K562 (cell line): ENCODE measurements around the gene PPIA. TPM values are rescaled to one million over a fixed set of nuclear protein-coding genes. Genes with fewer than 3 reads are reported as not detected.

Source experiments
- CBFA2T3 ChIP-seq: fragments of 450-650 bp; IDR thresholded peaks from 2 replicates; pipeline ENCODE4 v1.6.1; 2017
- CREBBP ChIP-seq: IDR thresholded peaks from one replicate; pipeline ENCODE4 v1.6.1; 2012; ENCODE audit warnings: low read depth, mild to moderate bottlenecking, control low read depth, inconsistent platforms, low read length
- DACH1 ChIP-seq: fragments of 450-650 bp; IDR thresholded peaks from 2 replicates; pipeline ENCODE4 v1.6.1; 2018; ENCODE audit not compliant: partially characterized antibody
- ESRRB ChIP-seq: fragments of 250-450 bp; sonication (Bioruptor Pico); IDR thresholded peaks from 2 replicates; pipeline ENCODE4 v1.5.0; 2020; ENCODE audit warnings: mild to moderate bottlenecking, moderate library complexity, borderline replicate concordance
- FIP1L1 ChIP-seq: fragments of 200-400 bp; formaldehyde crosslinking; IDR thresholded peaks from 2 replicates; pipeline ENCODE4 v1.6.1; 2018; ENCODE audit warnings: mild to moderate bottlenecking, low read depth, low read length; ENCODE audit not compliant: poor library complexity, severe bottlenecking
- HMGN3 ChIP-seq: IDR thresholded peaks from 2 replicates; pipeline ENCODE4 v1.6.1; 2011; ENCODE audit warnings: borderline replicate concordance, low read depth, mild to moderate bottlenecking, mixed read lengths, low read length; ENCODE audit not compliant: insufficient read length; ENCODE audit errors: extremely low read depth
- HOMEZ ChIP-seq: fragments of 250-450 bp; sonication (Bioruptor Pico); IDR thresholded peaks from 2 replicates; pipeline ENCODE4 v1.4.0; 2020; ENCODE audit warnings: mild to moderate bottlenecking, moderate library complexity
- JUN ChIP-seq, 2 experiments: sonication (generic) in 1 of 2; formaldehyde crosslinking in 1 of 2; IDR thresholded peaks; 2 replicates each; pipeline versions ENCODE4 v1.6.1 to v1.8.0; 2012 to 2022; ENCODE audit warnings: borderline replicate concordance in 2 of 2, mild to moderate bottlenecking in 2 of 2, improper control_type of control experiment in 1 of 2, low read depth in 1 of 2, low read length in 1 of 2, missing genetic modification reagents in 1 of 2
- KLF1 ChIP-seq: fragments of 450-650 bp; IDR thresholded peaks from 2 replicates; pipeline ENCODE4 v1.6.1; 2016; ENCODE audit warnings: missing genetic modification characterization, missing compliant biosample characterization
- MIER1 ChIP-seq: fragments of 450-650 bp; IDR thresholded peaks from 2 replicates; pipeline ENCODE4 v1.6.1; 2016; ENCODE audit warnings: antibody characterized with exemption, mild to moderate bottlenecking, low read depth
- NFATC3 ChIP-seq: fragments of 450-650 bp; IDR thresholded peaks from 2 replicates; pipeline ENCODE4 v1.6.1; 2017; ENCODE audit warnings: mild to moderate bottlenecking
- PYGO2 ChIP-seq: fragments of 450-650 bp; IDR thresholded peaks from 2 replicates; pipeline ENCODE4 v1.6.1; 2016; ENCODE audit warnings: mild to moderate bottlenecking, missing genetic modification characterization, moderate library complexity, missing compliant biosample characterization
- SMAD4 ChIP-seq: fragments of 250-450 bp; sonication (Bioruptor Pico); conservative IDR thresholded peaks from 2 replicates; pipeline ENCODE4 v1.8.0; 2021; ENCODE audit warnings: inconsistent platforms, mild to moderate bottlenecking, moderate library complexity
- SMARCE1 ChIP-seq: fragments of 450-650 bp; IDR thresholded peaks from 2 replicates; pipeline ENCODE4 v1.7.1; 2016; ENCODE audit warnings: mild to moderate bottlenecking
- SNRNP70 ChIP-seq: fragments of 200-400 bp; formaldehyde crosslinking; optimal IDR thresholded peaks from 2 replicates; pipeline ENCODE3; 2017; ENCODE audit warnings: low read depth, low read length
- TEAD4 ChIP-seq, 2 experiments: sonication (generic) in 1 of 2; formaldehyde crosslinking in 1 of 2; IDR thresholded peaks; 2 replicates each; pipeline versions ENCODE4 v1.6.1 to v1.8.0; 2012 to 2022; ENCODE audit warnings: borderline replicate concordance in 1 of 2, inconsistent platforms in 1 of 2, low read length in 1 of 2, mild to moderate bottlenecking in 1 of 2, missing genetic modification reagents in 1 of 2
- ZFX ChIP-seq: sonication (generic); formaldehyde crosslinking; IDR thresholded peaks from 2 replicates; pipeline ENCODE4 v1.8.0; 2022; ENCODE audit warnings: mild to moderate bottlenecking, missing genetic modification reagents, moderate library complexity
- ZNF232 ChIP-seq: sonication (generic); formaldehyde crosslinking; IDR thresholded peaks from 2 replicates; pipeline ENCODE4 v1.8.0; 2022; ENCODE audit warnings: mild to moderate bottlenecking, missing genetic modification reagents
- ZNF24 ChIP-seq: fragments of 450-650 bp; IDR thresholded peaks from 2 replicates; pipeline ENCODE4 v1.6.1; 2016
- ZNF263 ChIP-seq: sonication (generic); formaldehyde crosslinking; IDR thresholded peaks from 2 replicates; pipeline ENCODE4 v1.8.0; 2022; ENCODE audit warnings: mild to moderate bottlenecking, missing genetic modification reagents, borderline replicate concordance
- polyA plus RNA-seq, 8 experiments: library from polyadenylated mRNA; depleted of rRNA in 4 of 8; stranded (reverse) in 5 of 8; unstranded in 3 of 8; fragments of >200 nt; fragmentation: Nextera tagmentation in 2 of 8; fragmentation: Illumina TruSeq in 1 of 8; extraction: Ambion mirVana in 2 of 8; extraction: Trizol in 1 of 8; gene quantifications; 2 replicates each; pipeline versions ENCODE4 v1.2.1 to v1.2.3, GENCODE V29; 2011 to 2014; ENCODE audit warnings: inconsistent platforms in 1 of 8, missing spikeins in 1 of 8
- total RNA-seq, 7 experiments: library from RNA; depleted of rRNA in 6 of 7; stranded (reverse); fragments of >200 nt in 6 of 7; fragmentation: Illumina TruSeq in 2 of 7; extraction: Trizol in 2 of 7; gene quantifications; 2 replicates each; pipeline versions ENCODE4 v1.2.1 to v1.2.3, GENCODE V29; 2011 to 2021; ENCODE audit warnings: low replicate concordance in 1 of 7
- TF ChIP-seq, protein P1 (sequence below), 2 experiments: fragments of 200-800 bp in 1 of 2; sonication (Bioruptor generic) in 1 of 2; sonication (generic) in 1 of 2; formaldehyde crosslinking in 1 of 2; IDR thresholded peaks in 1 of 2; conservative IDR thresholded peaks in 1 of 2; 2 replicates each; pipeline versions ENCODE4 v1.5.0 to v1.6.1; 2016 to 2020; ENCODE audit warnings: missing compliant biosample characterization in 1 of 2, missing genetic modification characterization in 1 of 2, missing genetic modification reagents in 1 of 2
- TF ChIP-seq, protein P2 (sequence below): fragments of 150-350 bp; IDR thresholded peaks from 2 replicates; pipeline ENCODE4 v1.6.1; 2014; ENCODE audit warnings: low read depth, mild to moderate bottlenecking, low read length, borderline replicate concordance

PPIA gene
- total and polyA plus RNA-seq, 9 of the 15 experiments (the other 6 are each of a cell fraction or from before 2014, with no cell fraction given): 2,583 to 7,504 (median 3,973) TPM

DNA sequence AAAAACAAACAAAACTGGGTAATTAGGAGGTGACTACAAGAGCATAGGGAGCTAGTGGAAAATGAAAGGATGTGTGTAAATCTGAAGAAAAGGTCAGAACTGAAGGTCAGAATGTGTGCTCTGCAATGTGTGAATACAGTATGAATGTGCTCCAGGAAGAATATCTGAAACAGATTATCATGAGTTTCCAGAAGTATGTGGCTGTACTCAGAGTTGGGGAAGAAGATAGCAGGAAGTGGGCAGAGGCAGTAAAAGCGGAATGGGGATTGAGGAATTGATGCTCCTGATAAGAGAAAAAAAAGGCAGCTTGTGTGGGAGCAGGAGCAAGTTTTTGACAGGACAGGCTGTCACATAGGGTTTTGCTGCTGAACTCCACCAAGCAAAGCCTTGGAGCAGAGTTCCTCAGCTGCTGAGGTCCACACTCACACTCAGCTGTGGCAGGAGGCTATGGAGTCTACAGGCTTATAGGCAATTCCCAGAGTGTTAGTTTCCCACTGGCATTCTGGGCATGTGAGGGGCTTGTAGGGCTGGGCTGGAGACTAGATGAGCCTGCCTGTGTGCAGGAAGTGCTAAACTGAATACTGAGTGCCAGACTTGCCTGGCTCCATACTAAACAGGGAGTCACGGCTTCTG, 28.5 kb downstream of the PPIA start (continued):
- TF ChIP-seq TEAD4 (IDR thresholded peaks at IDR 0.05; ENCODE audit: low read length): peak; percentile 76; the same call in 1 of the 2 replicates
- no peak for TF ChIP-seq TEAD4 (CRISPR knock-in tag; IDR thresholded peaks at IDR 0.05; ENCODE audit: borderline replicate concordance)
- peak; percentile 68 for TF ChIP-seq CBFA2T3
- no peak for TF ChIP-seq HMGN3
- TF ChIP-seq JUN (IDR thresholded peaks at IDR 0.05; ENCODE audit: borderline replicate concordance, low read depth, low read length): no peak
- TF ChIP-seq JUN (CRISPR knock-in tag; IDR thresholded peaks at IDR 0.05; ENCODE audit: borderline replicate concordance): no peak
- TF ChIP-seq, protein P1, sequence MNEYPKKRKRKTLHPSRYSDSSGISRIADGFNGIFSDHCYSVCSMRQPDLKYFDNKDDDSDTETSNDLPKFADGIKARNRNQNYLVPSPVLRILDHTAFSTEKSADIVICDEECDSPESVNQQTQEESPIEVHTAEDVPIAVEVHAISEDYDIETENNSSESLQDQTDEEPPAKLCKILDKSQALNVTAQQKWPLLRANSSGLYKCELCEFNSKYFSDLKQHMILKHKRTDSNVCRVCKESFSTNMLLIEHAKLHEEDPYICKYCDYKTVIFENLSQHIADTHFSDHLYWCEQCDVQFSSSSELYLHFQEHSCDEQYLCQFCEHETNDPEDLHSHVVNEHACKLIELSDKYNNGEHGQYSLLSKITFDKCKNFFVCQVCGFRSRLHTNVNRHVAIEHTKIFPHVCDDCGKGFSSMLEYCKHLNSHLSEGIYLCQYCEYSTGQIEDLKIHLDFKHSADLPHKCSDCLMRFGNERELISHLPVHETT (CRISPR knock-in tag; conservative IDR thresholded peaks at IDR 0.05 in 1 of 2, IDR thresholded peaks at IDR 0.05 in 1 of 2): no peak
- no peak for TF ChIP-seq PYGO2
- 0 out of 2 replicates have a peak, but pooled peaks have one; percentile 24 for TF ChIP-seq SMAD4 (CRISPR knock-in tag)
- TF ChIP-seq CREBBP: no peak
- TF ChIP-seq ESRRB (CRISPR knock-in tag): no peak
- TF ChIP-seq ZNF24: no peak
- TF ChIP-seq SMARCE1: peak; percentile 71; the same call in 1 of the 2 replicates
- no peak for TF ChIP-seq ZFX (CRISPR knock-in tag)
- TF ChIP-seq FIP1L1: no peak
- TF ChIP-seq, protein P2, sequence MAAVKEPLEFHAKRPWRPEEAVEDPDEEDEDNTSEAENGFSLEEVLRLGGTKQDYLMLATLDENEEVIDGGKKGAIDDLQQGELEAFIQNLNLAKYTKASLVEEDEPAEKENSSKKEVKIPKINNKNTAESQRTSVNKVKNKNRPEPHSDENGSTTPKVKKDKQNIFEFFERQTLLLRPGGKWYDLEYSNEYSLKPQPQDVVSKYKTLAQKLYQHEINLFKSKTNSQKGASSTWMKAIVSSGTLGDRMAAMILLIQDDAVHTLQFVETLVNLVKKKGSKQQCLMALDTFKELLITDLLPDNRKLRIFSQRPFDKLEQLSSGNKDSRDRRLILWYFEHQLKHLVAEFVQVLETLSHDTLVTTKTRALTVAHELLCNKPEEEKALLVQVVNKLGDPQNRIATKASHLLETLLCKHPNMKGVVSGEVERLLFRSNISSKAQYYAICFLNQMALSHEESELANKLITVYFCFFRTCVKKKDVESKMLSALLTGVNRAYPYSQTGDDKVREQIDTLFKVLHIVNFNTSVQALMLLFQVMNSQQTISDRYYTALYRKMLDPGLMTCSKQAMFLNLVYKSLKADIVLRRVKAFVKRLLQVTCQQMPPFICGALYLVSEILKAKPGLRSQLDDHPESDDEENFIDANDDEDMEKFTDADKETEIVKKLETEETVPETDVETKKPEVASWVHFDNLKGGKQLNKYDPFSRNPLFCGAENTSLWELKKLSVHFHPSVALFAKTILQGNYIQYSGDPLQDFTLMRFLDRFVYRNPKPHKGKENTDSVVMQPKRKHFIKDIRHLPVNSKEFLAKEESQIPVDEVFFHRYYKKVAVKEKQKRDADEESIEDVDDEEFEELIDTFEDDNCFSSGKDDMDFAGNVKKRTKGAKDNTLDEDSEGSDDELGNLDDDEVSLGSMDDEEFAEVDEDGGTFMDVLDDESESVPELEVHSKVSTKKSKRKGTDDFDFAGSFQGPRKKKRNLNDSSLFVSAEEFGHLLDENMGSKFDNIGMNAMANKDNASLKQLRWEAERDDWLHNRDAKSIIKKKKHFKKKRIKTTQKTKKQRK: no peak
- no peak for TF ChIP-seq MIER1
- TF ChIP-seq ZNF232 (CRISPR knock-in tag): no peak
- no peak for TF ChIP-seq HOMEZ (CRISPR knock-in tag)
- TF ChIP-seq KLF1 (tag): no peak
- no peak for TF ChIP-seq DACH1
- no peak for TF ChIP-seq ZNF263 (CRISPR knock-in tag)
- no peak for TF ChIP-seq NFATC3
- TF ChIP-seq SNRNP70: no peak
